ENCODE measurements around the gene CEP83. TPM values are rescaled to one million over a fixed set of nuclear protein-coding genes. Genes with fewer than 3 reads are reported as not detected.

The CEP83 gene
- total and polyA plus RNA-seq, 2 experiments from 2014 or later: 29.8 to 33.7 TPM

DNA sequence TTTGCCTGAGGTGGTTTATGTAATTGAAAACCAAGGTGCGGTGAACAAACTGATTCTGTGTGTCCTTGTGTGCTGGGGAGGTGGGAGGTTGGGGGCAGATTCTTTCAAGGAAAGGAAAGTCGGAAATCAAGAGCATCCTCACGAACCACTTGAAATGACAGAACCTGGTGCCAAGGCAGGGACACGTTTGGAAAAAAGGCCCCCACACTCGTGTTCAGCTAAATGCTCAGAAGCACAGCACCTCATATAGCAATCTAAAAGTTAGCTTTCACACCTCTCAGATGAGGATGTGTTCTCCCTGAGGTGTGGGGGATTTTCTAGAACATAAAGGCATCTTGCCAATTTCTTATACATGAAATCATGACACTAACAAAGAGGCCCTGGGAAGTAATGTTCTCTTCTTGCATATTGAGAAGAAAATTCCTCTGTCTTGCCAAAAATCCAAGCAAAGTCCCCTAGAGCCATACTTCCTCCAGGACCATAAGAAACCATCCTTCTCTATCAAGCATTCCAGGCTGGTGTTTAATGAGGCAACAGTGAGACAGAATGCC is 191.7 kb downstream of the CEP83 start:
- Mint-ChIP-seq H3K9me3 (no peaks in the 10 kb centered on the region), H3K4me1 (peaks cover 58% of the 10 kb centered on the region), H3K27ac (no peak overlapping the region), H3K36me3 (ENCODE audit: low read depth) (peaks cover 6% of the 10 kb centered on the region; the same call in 2 of the 3 replicates), H3K27me3 (ENCODE audit: insufficient read depth, low read depth, poor library complexity) (peaks cover 20% of the 10 kb centered on the region), H3K4me3 (no peak overlapping the region)
- Histone ChIP-seq H3K4me1 (ENCODE audit: insufficient read depth) (peaks cover 57% of the 10 kb centered on the region), H3K79me2 (replicated peaks; ENCODE audit: insufficient read depth) (no peaks in the 10 kb centered on the region), H3K27me3 (ENCODE audit: insufficient read depth) (no peaks in the 10 kb centered on the region), H3K36me3 (ENCODE audit: insufficient read depth) (no peaks in the 10 kb centered on the region), H3K4me3 (no peak overlapping the region), H4K20me1 (replicated peaks; ENCODE audit: insufficient read depth) (no peaks in the 10 kb centered on the region), H3K27ac (ENCODE audit: low read depth) (no peak overlapping the region), H3K4me2 (no peak overlapping the region), H3F3A (replicated peaks; ENCODE audit: low read depth) (no peaks in the 10 kb centered on the region), H2AFZ (no peak overlapping the region), H3K9me2 (ENCODE audit: insufficient read depth) (peaks cover 6% of the 10 kb centered on the region; the same call in 1 of the 2 replicates)
- DNase-seq (ENCODE audit: low spot score) (no peak), ATAC-seq (no peak)
- TF ChIP-seq EZH2 (IDR thresholded peaks at IDR 0.05; ENCODE audit: low read depth, unreplicated experiment) (no peak), STAT1 (IDR thresholded peaks at IDR 0.05; ENCODE audit: unreplicated experiment) (no peak), ZNF331 (CRISPR knock-in tag; IDR thresholded peaks at IDR 0.05; ENCODE audit: low read depth) (no peak), ZNF114 (CRISPR knock-in tag; IDR thresholded peaks at IDR 0.05) (no peak), CREB1 (CRISPR knock-in tag; IDR thresholded peaks at IDR 0.05; ENCODE audit: low read depth) (no peak), EZH2phosphoT487 (IDR thresholded peaks at IDR 0.05; ENCODE audit: unreplicated experiment) (no peak), JUNB (IDR thresholded peaks at IDR 0.05; ENCODE audit: unreplicated experiment) (no peak), POLR2AphosphoS5 (IDR thresholded peaks at IDR 0.05; ENCODE audit: low read depth) (no peak), REST (IDR thresholded peaks at IDR 0.05; ENCODE audit: unreplicated experiment) (no peak)
- TF ChIP-seq, protein P1, sequence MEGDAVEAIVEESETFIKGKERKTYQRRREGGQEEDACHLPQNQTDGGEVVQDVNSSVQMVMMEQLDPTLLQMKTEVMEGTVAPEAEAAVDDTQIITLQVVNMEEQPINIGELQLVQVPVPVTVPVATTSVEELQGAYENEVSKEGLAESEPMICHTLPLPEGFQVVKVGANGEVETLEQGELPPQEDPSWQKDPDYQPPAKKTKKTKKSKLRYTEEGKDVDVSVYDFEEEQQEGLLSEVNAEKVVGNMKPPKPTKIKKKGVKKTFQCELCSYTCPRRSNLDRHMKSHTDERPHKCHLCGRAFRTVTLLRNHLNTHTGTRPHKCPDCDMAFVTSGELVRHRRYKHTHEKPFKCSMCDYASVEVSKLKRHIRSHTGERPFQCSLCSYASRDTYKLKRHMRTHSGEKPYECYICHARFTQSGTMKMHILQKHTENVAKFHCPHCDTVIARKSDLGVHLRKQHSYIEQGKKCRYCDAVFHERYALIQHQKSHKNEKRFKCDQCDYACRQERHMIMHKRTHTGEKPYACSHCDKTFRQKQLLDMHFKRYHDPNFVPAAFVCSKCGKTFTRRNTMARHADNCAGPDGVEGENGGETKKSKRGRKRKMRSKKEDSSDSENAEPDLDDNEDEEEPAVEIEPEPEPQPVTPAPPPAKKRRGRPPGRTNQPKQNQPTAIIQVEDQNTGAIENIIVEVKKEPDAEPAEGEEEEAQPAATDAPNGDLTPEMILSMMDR (conservative IDR thresholded peaks at IDR 0.05; ENCODE audit: low read depth in 2 of 2): no peak
- TF ChIP-seq, protein P2, sequence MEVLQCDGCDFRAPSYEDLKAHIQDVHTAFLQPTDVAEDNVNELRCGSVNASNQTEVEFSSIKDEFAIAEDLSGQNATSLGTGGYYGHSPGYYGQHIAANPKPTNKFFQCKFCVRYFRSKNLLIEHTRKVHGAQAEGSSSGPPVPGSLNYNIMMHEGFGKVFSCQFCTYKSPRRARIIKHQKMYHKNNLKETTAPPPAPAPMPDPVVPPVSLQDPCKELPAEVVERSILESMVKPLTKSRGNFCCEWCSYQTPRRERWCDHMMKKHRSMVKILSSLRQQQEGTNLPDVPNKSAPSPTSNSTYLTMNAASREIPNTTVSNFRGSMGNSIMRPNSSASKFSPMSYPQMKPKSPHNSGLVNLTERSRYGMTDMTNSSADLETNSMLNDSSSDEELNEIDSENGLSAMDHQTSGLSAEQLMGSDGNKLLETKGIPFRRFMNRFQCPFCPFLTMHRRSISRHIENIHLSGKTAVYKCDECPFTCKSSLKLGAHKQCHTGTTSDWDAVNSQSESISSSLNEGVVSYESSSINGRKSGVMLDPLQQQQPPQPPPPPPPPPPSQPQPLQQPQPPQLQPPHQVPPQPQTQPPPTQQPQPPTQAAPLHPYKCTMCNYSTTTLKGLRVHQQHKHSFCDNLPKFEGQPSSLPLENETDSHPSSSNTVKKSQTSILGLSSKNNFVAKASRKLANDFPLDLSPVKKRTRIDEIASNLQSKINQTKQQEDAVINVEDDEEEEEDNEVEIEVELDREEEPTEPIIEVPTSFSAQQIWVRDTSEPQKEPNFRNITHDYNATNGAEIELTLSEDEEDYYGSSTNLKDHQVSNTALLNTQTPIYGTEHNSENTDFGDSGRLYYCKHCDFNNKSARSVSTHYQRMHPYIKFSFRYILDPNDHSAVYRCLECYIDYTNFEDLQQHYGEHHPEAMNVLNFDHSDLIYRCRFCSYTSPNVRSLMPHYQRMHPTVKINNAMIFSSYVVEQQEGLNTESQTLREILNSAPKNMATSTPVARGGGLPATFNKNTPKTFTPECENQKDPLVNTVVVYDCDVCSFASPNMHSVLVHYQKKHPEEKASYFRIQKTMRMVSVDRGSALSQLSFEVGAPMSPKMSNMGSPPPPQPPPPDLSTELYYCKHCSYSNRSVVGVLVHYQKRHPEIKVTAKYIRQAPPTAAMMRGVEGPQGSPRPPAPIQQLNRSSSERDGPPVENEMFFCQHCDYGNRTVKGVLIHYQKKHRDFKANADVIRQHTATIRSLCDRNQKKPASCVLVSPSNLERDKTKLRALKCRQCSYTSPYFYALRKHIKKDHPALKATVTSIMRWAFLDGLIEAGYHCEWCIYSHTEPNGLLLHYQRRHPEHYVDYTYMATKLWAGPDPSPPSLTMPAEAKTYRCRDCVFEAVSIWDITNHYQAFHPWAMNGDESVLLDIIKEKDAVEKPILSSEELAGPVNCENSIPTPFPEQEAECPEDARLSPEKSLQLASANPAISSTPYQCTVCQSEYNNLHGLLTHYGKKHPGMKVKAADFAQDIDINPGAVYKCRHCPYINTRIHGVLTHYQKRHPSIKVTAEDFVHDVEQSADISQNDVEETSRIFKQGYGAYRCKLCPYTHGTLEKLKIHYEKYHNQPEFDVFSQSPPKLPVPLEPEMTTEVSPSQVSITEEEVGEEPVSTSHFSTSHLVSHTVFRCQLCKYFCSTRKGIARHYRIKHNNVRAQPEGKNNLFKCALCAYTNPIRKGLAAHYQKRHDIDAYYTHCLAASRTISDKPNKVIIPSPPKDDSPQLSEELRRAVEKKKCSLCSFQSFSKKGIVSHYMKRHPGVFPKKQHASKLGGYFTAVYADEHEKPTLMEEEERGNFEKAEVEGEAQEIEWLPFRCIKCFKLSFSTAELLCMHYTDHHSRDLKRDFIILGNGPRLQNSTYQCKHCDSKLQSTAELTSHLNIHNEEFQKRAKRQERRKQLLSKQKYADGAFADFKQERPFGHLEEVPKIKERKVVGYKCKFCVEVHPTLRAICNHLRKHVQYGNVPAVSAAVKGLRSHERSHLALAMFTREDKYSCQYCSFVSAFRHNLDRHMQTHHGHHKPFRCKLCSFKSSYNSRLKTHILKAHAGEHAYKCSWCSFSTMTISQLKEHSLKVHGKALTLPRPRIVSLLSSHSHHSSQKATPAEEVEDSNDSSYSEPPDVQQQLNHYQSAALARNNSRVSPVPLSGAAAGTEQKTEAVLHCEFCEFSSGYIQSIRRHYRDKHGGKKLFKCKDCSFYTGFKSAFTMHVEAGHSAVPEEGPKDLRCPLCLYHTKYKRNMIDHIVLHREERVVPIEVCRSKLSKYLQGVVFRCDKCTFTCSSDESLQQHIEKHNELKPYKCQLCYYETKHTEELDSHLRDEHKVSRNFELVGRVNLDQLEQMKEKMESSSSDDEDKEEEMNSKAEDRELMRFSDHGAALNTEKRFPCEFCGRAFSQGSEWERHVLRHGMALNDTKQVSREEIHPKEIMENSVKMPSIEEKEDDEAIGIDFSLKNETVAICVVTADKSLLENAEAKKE (CRISPR knock-in tag; IDR thresholded peaks at IDR 0.05): no peak
- TF ChIP-seq, protein P3, sequence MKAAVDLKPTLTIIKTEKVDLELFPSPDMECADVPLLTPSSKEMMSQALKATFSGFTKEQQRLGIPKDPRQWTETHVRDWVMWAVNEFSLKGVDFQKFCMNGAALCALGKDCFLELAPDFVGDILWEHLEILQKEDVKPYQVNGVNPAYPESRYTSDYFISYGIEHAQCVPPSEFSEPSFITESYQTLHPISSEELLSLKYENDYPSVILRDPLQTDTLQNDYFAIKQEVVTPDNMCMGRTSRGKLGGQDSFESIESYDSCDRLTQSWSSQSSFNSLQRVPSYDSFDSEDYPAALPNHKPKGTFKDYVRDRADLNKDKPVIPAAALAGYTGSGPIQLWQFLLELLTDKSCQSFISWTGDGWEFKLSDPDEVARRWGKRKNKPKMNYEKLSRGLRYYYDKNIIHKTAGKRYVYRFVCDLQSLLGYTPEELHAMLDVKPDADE (IDR thresholded peaks at IDR 0.05): no peak

Measured in GM23338 (cell line).